ENCODE data around the gene CD52.

DNA sequence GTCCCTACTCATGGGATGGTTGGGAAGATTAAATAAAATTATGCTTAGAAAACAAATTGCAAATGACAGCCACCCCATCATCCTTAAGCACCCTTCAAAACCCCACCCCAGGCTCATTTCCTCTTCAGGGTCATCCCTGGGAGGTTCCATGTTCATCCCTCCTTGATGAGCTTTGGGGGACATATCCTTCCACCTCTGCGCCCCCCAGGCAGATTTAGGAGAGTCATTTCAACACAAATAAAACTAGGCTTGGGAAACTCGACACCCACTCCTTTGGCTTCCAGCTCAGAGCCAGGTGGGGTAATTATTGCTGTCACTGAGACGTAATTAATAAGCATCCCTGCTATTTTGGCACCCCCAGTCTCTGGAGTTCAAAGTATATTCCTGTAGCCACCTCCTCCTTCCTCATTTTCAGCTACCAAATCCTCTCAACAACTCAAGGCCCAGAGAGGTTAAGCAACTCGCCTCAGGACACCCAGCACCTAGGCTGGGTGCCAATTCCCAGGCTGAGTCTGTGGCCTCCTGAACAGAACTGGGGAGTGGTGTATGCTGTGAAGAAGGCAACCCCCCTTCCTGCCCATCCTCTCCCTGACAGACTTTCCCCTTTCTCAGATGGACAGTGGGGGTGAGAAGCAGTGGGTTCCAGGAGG lies 35.6 kb downstream of the CD52 start:
- TF ChIP-seq HMGXB4 (CRISPR knock-in tag; IDR thresholded peaks at IDR 0.05; ENCODE audit: borderline replicate concordance in 1 of 2, low read depth in 1 of 2) (no peak), EZH2 (conservative IDR thresholded peaks at IDR 0.05; ENCODE audit: low read depth, low read length) (no peak), ZNF550 (CRISPR knock-in tag; IDR thresholded peaks at IDR 0.05; ENCODE audit: borderline replicate concordance) (no peak), CBX5 (CRISPR knock-in tag; IDR thresholded peaks at IDR 0.05; ENCODE audit: borderline replicate concordance) (no peak), TCF7 (IDR thresholded peaks at IDR 0.05; ENCODE audit: low read depth) (no peak), POLR2A (IDR thresholded peaks at IDR 0.05; ENCODE audit: insufficient read depth in 1 of 2, low read depth in 2 of 2, low read length in 2 of 2) (no peak), ZNF138 (CRISPR knock-in tag; IDR thresholded peaks at IDR 0.05; ENCODE audit: low read depth) (no peak), RAD51 (IDR thresholded peaks at IDR 0.05; ENCODE audit: borderline replicate concordance) (no peak), CTCF (CRISPR knock-in tag; IDR thresholded peaks at IDR 0.05) (no peak), POLR2AphosphoS5 (IDR thresholded peaks at IDR 0.05; ENCODE audit: low read depth, low read length) (no peak), ZFP1 (CRISPR knock-in tag; IDR thresholded peaks at IDR 0.05) (no peak), MED1 (CRISPR knock-in tag; IDR thresholded peaks at IDR 0.05) (no peak)

All from HepG2 (cell line).